Liver (tissue), 9 donors: ENCODE results near the gene APBA2. TPM values are rescaled to one million over a fixed set of nuclear protein-coding genes. Genes with fewer than 3 reads are reported as not detected.

ENCODE experiments used
- DNase-seq: peaks from one replicate; pipeline ENCODE4 v3.0.0-alpha.2; 2017; ENCODE audit warnings: low spot score
- H3K27ac ChIP-seq, 2 donors: one replicate each; pipeline ENCODE4 v1.7.0; 2013; ENCODE audit warnings: inconsistent platforms in 2 of 2, low read length in 2 of 2, control low read depth in 1 of 2, low read depth in 1 of 2, mild to moderate bottlenecking in 1 of 2
- H3K27me3 ChIP-seq, 4 donors: one replicate each; pipeline versions ENCODE4 v1.6.1 to v1.7.0; 2013; ENCODE audit warnings: low read length in 3 of 4, inconsistent platforms in 1 of 4, mild to moderate bottlenecking in 1 of 4, moderate library complexity in 1 of 4; ENCODE audit not compliant: control insufficient read depth in 4 of 4, insufficient read depth in 4 of 4
- H3K36me3 ChIP-seq, 4 donors: one replicate each; pipeline versions ENCODE4 v1.6.1 to v1.7.0; 2013; ENCODE audit warnings: low read length in 3 of 4, mild to moderate bottlenecking in 3 of 4, low read depth in 1 of 4, moderate library complexity in 1 of 4; ENCODE audit not compliant: control insufficient read depth in 4 of 4, insufficient read depth in 3 of 4
- H3K4me1 ChIP-seq, 4 donors: one replicate each; pipeline versions ENCODE4 v1.6.1 to v1.7.0; 2013; ENCODE audit warnings: low read length in 3 of 4, mild to moderate bottlenecking in 3 of 4, moderate library complexity in 1 of 4; ENCODE audit not compliant: control insufficient read depth in 4 of 4, insufficient read depth in 4 of 4
- H3K4me3 ChIP-seq, 3 donors: one replicate each; pipeline versions ENCODE4 v1.6.1 to v1.7.0; 2013; ENCODE audit warnings: low read length in 3 of 3, control low read depth in 1 of 3, low read depth in 1 of 3, mild to moderate bottlenecking in 1 of 3
- H3K9ac ChIP-seq, 2 donors: one replicate each; pipeline ENCODE4 v1.7.0; 2013; ENCODE audit warnings: low read length in 2 of 2, mild to moderate bottlenecking in 2 of 2, moderate library complexity in 2 of 2, control low read depth in 1 of 2, low read depth in 1 of 2
- H3K9me3 ChIP-seq, 4 donors: one replicate each; pipeline versions ENCODE4 v1.6.1 to v1.7.0; 2013; ENCODE audit warnings: low read length in 3 of 4; ENCODE audit not compliant: control insufficient read depth in 4 of 4
- ATF3 ChIP-seq: IDR thresholded peaks from 2 replicates; pipeline ENCODE4 v1.6.1; 2016; ENCODE audit warnings: antibody characterized with exemption
- CTCF ChIP-seq: fragments of 150-350 bp; IDR thresholded peaks from 2 replicates; pipeline ENCODE4 v1.5.1; 2017; ENCODE audit warnings: improper control_type of control experiment, low read depth, low read length; ENCODE audit not compliant: missing input control
- EGR1 ChIP-seq, 2 donors: IDR thresholded peaks; 2 replicates each; pipeline ENCODE4 v1.6.1; 2016 to 2018; ENCODE audit warnings: antibody characterized with exemption in 2 of 2, low read depth in 2 of 2
- FOXA1 ChIP-seq: IDR thresholded peaks from 2 replicates; pipeline ENCODE4 v1.6.1; 2016; ENCODE audit warnings: antibody characterized with exemption
- FOXA2 ChIP-seq: IDR thresholded peaks from 2 replicates; pipeline ENCODE4 v1.6.1; 2016; ENCODE audit warnings: antibody characterized with exemption
- GABPA ChIP-seq, 2 donors: IDR thresholded peaks in 1 of 2; conservative IDR thresholded peaks in 1 of 2; 2 replicates each; pipeline ENCODE4 v1.6.1; 2016; ENCODE audit warnings: antibody characterized with exemption in 2 of 2, mild to moderate bottlenecking in 1 of 2, moderate library complexity in 1 of 2
- HNF4A ChIP-seq, 2 donors: conservative IDR thresholded peaks; 2 replicates each; pipeline ENCODE4 v1.6.1; 2016; ENCODE audit warnings: antibody characterized with exemption in 2 of 2, mild to moderate bottlenecking in 2 of 2
- MAX ChIP-seq: IDR thresholded peaks from 2 replicates; pipeline ENCODE4 v1.6.1; 2016; ENCODE audit warnings: antibody characterized with exemption
- RAD21 ChIP-seq, 2 donors: IDR thresholded peaks; 2 replicates each; pipeline ENCODE4 v1.6.1; 2016; ENCODE audit warnings: antibody characterized with exemption in 2 of 2, mild to moderate bottlenecking in 2 of 2
- RXRA ChIP-seq, 2 donors: IDR thresholded peaks; 2 replicates each; pipeline ENCODE4 v1.6.1; 2017 to 2018; ENCODE audit warnings: antibody characterized with exemption in 2 of 2, mild to moderate bottlenecking in 1 of 2
- SP1 ChIP-seq: IDR thresholded peaks from 2 replicates; pipeline ENCODE4 v1.6.1; 2018; ENCODE audit warnings: antibody characterized with exemption, mild to moderate bottlenecking
- TAF1 ChIP-seq: conservative IDR thresholded peaks from 2 replicates; pipeline ENCODE4 v1.6.1; 2016; ENCODE audit warnings: antibody characterized with exemption, mild to moderate bottlenecking
- YY1 ChIP-seq: IDR thresholded peaks from 2 replicates; pipeline ENCODE4 v1.6.1; 2016; ENCODE audit warnings: antibody characterized with exemption, mild to moderate bottlenecking
- WGBS: extraction: QIAGEN DNeasy Blood & Tissue Kit; methylation state at CpG from one replicate; pipeline ENCODE4 v1.1.7; 2013; 5-methylcytosine and 5-hydroxymethylcytosine counted together
- polyA plus RNA-seq, 2 donors: library from polyadenylated mRNA; stranded (reverse) in 1 of 2; unstranded in 1 of 2; fragments of 200-250 nt in 1 of 2; fragments of >200 nt in 1 of 2; fragmentation: Nextera tagmentation in 1 of 2; extraction: Ambion mirVana in 1 of 2; gene quantifications; one replicate each; pipeline versions ENCODE4 v1.2.1 to v1.2.3, GENCODE V29; 2013 to 2015
- total RNA-seq, 2 donors: library from RNA; depleted of rRNA; stranded (reverse); fragments of >200 nt; gene quantifications; one replicate each; pipeline ENCODE4 v1.2.3, GENCODE V29; 2014
- donor health status: healthy.
- donor health status: healthy.
- donor health status: healthy.
- donor health status: healthy.
- donor health status: healthy.

APBA2 gene
- total and polyA plus RNA-seq, 4 donors: 0.38 to 2.9 (median 1.7) TPM

- no peak for TF ChIP-seq RAD21 (IDR thresholded peaks at IDR 0.05)
- TF ChIP-seq RXRA (IDR thresholded peaks at IDR 0.05): no peak
- no peak for TF ChIP-seq YY1
- no peak for TF ChIP-seq ATF3
- no peak for TF ChIP-seq SP1
- H3K36me3 ChIP-seq: no peaks in the 10 kb centered on the region
- H3K27me3 ChIP-seq: no peaks in the 10 kb centered on the region
- H3K4me3 ChIP-seq: no peak overlapping the region
- 79% methylated on average over 9 of the region's 9 CpGs for WGBS
- H3K9ac ChIP-seq: no peak overlapping the region
- H3K4me1 ChIP-seq: no peaks in the 10 kb centered on the region
- H3K9me3 ChIP-seq: peaks cover 0 to 5% (median 3%) of the 10 kb centered on the region in 4 donors
- H3K27ac ChIP-seq: no peak overlapping the region
- no peak for DNase-seq
Measured at GRCh38 chr15:28933710-28934445, 48.1 kb downstream of the APBA2 start.

- H3K9me3 ChIP-seq: peaks cover 0 to 5% (median 3%) of the 10 kb centered on the region in 4 donors
- H3K4me3 ChIP-seq: no peak overlapping the region
- WGBS: 87% methylated on average over 6 of the region's 6 CpGs
- H3K27ac ChIP-seq: no peak overlapping the region
- no peaks in the 10 kb centered on the region for H3K36me3 ChIP-seq
- DNase-seq: no peak
- no peaks in the 10 kb centered on the region for H3K27me3 ChIP-seq
- TF ChIP-seq FOXA2 (no peak), FOXA1 (no peak)
- no peak overlapping the region for H3K9ac ChIP-seq
- H3K4me1 ChIP-seq: no peaks in the 10 kb centered on the region
Measured at GRCh38 chr15:28934645-28935044, 48.9 kb downstream of the APBA2 start.

- Histone ChIP-seq H3K9ac (no peak overlapping the region), H3K27ac (no peak overlapping the region), H3K4me1 (no peaks in the 10 kb centered on the region), H3K36me3 (no peaks in the 10 kb centered on the region), H3K4me3 (no peak overlapping the region), H3K27me3 (no peaks in the 10 kb centered on the region), H3K9me3 (peaks cover 0 to 5% (median 3%) of the 10 kb centered on the region in 4 donors)
- WGBS: 65% methylated on average over 6 of the region's 6 CpGs
- no peak for DNase-seq
- TF ChIP-seq TAF1 (no peak), RAD21 (IDR thresholded peaks at IDR 0.05) (no peak), GABPA (IDR thresholded peaks at IDR 0.05 in 1 of 2, conservative IDR thresholded peaks at IDR 0.05 in 1 of 2) (no peak), MAX (no peak), CTCF (no peak), RXRA (IDR thresholded peaks at IDR 0.05) (no peak), YY1 (no peak), EGR1 (IDR thresholded peaks at IDR 0.05; ENCODE audit: low read depth in 2 of 2) (no peak), HNF4A (conservative IDR thresholded peaks at IDR 0.05) (no peak), FOXA1 (no peak), ATF3 (no peak), SP1 (no peak)
Measured at GRCh38 chr15:28935316-28935715, 49.5 kb downstream of the APBA2 start.
